Prostate gland (tissue), 2 donors: Measurements from ENCODE around the gene IRGQ.

ENCODE experiments used
- CTCF ChIP-seq, 4 experiments: fragments of 200-600 bp in 2 of 4; fragments of 450-650 bp in 2 of 4; sonication (generic) in 2 of 4; IDR thresholded peaks; 1 replicate in 3 of 4; 2 replicates in 1 of 4; pipeline ENCODE4 v1.5.1; 2016 to 2019; ENCODE audit warnings: antibody characterized with exemption in 4 of 4, mild to moderate bottlenecking in 2 of 4, moderate library complexity in 2 of 4
- POLR2A ChIP-seq: fragments of 450-650 bp; IDR thresholded peaks from one replicate; pipeline ENCODE4 v1.6.1; 2016; ENCODE audit warnings: antibody characterized with exemption, mild to moderate bottlenecking
- POLR2AphosphoS5 ChIP-seq: sonication (generic); formaldehyde crosslinking; IDR thresholded peaks from one replicate; pipeline ENCODE4 v1.6.1; 2017; ENCODE audit warnings: antibody characterized with exemption

GRCh38 chr19:43643326-43643725 lies 47.4 kb upstream of the IRGQ start:
- no peak for TF ChIP-seq CTCF (IDR thresholded peaks at IDR 0.05)
- TF ChIP-seq POLR2AphosphoS5 = no peak
- TF ChIP-seq POLR2A = no peak
